DMS 273 (cell line): Measurements from ENCODE around the gene DISP1.

ENCODE experiments used
- DNase-seq: peaks from one replicate; lab custom pipeline; 2025; ENCODE audit not compliant: unreplicated experiment; lab: John Stamatoyannopoulos, UW

DISP1 gene, protein sequence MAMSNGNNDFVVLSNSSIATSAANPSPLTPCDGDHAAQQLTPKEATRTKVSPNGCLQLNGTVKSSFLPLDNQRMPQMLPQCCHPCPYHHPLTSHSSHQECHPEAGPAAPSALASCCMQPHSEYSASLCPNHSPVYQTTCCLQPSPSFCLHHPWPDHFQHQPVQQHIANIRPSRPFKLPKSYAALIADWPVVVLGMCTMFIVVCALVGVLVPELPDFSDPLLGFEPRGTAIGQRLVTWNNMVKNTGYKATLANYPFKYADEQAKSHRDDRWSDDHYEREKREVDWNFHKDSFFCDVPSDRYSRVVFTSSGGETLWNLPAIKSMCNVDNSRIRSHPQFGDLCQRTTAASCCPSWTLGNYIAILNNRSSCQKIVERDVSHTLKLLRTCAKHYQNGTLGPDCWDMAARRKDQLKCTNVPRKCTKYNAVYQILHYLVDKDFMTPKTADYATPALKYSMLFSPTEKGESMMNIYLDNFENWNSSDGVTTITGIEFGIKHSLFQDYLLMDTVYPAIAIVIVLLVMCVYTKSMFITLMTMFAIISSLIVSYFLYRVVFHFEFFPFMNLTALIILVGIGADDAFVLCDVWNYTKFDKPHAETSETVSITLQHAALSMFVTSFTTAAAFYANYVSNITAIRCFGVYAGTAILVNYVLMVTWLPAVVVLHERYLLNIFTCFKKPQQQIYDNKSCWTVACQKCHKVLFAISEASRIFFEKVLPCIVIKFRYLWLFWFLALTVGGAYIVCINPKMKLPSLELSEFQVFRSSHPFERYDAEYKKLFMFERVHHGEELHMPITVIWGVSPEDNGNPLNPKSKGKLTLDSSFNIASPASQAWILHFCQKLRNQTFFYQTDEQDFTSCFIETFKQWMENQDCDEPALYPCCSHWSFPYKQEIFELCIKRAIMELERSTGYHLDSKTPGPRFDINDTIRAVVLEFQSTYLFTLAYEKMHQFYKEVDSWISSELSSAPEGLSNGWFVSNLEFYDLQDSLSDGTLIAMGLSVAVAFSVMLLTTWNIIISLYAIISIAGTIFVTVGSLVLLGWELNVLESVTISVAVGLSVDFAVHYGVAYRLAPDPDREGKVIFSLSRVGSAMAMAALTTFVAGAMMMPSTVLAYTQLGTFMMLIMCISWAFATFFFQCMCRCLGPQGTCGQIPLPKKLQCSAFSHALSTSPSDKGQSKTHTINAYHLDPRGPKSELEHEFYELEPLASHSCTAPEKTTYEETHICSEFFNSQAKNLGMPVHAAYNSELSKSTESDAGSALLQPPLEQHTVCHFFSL (N-terminal part only)

DNA sequence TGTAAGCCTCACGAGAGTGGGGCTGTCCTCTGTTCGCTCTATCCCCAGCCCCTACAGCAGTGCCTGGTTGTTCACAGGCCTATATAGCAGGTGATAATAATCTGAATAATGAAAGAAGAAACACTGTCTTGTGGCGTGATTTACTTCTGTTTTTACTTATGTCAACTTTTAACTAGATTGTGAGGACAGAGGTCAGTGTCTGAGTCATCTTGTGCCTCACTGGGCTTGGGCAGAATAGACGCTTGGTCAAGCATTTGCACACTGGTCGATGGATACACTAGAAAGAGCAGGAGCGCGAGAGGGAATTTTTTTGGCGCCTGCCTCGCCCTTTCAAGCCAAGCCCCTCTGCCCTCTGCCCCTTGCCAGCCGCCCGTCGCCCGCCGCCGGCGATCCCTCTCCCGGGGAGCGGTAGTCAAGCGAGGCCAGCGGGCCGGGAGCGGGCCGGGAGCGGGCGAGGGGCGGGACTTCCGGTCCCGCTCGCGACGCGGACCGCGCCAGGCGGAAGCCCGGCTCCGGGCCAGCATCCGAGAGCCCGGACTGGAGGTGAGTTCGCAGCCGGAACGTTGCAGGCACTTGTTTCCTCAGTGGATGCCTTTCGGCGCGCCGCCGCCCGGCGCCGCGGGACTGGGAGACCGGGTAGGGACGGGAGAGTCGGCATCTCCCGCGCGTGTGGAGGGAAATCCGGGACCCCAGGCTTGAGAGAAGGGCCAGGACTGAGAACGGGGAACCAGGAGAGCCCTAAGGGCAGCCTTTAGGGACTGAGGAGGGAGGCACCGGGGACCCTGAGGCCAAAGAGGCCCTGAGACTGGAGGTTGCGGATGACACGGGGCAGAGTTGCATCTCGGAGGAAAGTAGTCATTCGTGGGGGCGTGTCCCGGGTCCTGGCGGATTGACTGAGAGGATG is at the start of gene DISP1:
DISP1 (plus strand) TSS at position 504 of the 904 bp plus-strand sequence. CDS start 127,785 bp downstream, outside the sequence.
- peak; percentile 96 for DNase-seq

DNA sequence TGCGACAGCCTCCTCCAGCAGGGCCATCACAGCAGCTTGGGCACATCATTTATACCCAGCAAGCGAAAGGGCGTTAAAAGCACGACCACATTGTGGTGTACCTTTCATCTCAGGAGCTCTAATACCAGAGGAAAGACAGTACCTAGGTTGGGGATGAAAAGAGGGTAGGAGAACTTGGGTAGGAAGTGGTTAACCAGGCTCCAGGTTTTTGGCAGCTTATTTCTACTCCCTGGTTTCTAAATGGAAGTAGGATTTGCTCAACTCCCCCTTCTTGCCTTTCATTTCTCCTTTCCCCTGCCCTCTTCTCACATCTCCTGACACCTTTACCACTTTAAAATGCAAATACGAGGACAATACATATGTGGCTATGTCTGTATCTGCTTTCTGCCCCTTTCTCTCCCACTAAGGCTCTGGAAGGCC is 47.7 kb upstream of the DISP1 start:
- DNase-seq, result no peak

DNA sequence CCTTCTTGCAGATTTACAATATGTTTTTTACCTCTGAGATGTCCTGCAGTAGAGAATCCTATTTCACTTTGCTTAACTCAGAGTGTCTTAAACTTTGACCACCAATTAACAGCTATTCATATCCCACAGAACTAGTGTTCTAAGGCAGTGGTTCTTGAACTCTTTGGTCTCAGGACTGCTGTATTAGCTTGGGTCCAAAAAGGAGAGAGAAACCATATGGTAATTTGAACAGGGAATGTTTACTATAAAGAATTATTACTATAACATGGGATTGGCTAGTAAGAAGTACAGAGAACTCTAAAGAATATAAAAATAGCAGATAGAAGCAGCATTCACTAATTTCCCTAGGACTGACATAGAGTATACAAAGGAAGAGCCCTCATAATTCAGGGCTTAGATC is 46.2 kb upstream of the DISP1 start:
- no peak for DNase-seq

DNA sequence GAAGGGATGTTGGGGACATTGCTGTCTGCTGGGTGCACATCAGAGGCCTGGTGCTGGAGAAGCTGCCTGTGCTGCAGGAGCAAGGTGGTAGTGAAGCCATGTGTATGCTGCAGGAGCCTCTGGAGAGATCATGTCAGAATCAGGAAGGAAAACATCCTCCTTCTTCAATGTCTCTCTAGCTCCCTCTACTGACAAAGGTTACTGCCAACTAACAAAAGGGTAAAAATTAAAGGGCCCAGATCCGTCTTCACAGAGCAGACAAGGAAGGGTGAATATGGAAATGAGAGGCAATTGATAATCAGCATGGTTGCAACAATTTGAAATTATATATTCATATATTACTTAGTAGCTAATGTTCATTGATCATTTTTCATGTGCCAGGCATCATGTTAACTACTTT is 45.7 kb upstream of the DISP1 start:
- DNase-seq, result peak; percentile 49

DNA sequence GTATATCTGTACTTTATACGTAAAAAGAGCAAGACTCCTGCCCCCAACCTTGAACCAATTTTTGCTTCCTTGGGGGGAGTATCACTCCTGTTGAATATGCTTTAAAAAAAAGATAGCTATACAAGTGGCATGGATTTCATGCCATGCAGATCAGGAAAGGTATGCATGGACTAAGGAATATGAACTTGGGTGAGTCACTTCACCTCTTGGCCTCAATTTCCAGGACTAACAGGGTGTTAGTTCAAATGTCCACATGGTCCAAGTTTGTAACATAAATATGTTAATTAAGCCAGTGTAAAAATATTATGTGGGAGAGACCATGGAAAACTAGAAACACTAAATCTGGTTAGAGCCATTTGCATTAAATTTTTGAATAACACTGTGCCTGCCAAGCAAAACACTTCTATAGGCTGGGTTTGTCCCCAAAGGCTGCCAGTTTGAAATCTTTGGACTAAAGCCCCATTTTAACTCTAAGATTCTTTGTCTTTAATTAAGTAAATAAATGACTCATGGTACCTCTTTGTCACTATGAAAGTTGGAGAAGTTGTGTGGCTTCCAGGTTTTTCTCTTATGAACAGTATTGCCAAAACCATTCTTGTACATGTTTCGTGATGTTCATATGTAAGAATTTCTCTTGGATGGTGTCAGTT is 44.7 kb upstream of the DISP1 start:
- DNase-seq, result no peak

DNA sequence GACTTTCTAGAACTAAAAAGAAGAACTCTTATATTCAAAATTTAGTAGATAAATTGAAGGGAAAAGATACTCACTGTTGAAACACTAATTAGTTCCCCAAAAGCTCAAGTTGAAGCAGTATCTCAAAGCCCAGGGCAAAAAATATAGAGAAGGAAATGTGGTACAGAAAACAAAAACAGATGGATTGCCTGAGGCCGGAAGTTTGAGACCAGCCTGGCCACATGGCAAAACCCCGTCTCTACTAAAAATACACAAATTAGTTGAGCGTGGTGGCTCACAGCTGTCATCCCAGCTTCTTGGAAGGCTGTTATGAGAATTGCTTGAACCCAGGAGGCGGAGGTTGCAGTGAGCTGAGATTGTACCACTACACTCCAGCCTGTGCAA is 41.9 kb upstream of the DISP1 start:
- peak; percentile 87 for DNase-seq

DNA sequence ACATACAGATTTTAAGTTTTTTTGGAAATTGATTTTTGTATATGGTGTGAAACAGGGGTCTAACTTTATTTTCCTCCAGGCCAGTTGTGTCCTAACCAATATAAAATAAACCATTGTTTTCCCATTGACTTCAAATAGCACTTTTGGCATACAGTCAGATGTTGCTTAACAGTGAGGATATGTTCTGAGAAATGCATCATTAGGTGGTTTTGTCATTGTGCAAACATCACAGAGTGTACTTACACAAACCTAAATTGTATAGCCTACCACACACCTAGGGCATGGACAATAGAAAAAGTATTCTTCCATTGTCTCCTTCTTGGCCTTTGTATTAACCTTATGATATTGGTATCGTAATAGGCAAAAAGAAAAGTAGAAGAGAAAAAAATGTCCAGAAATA is 37.4 kb upstream of the DISP1 start:
- no peak for DNase-seq

DNA sequence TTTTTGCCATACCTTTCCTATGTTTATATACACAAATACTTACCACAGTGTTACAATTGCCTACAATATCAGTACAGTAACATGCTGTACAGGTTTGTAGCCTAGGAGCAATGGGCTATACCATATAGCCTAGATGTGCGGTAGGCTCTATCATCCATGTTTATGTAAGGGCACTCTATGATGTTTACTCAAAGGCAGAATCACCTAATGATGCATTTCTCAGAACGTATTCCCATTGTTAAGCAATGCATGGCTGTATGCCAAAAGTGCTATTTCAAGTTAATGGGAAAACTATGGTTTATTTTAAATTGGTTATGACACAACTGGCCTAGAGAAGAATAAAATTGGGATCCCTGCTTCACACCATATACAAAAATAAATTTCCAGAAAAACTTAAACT is 36.9 kb upstream of the DISP1 start:
- no peak for DNase-seq

DNA sequence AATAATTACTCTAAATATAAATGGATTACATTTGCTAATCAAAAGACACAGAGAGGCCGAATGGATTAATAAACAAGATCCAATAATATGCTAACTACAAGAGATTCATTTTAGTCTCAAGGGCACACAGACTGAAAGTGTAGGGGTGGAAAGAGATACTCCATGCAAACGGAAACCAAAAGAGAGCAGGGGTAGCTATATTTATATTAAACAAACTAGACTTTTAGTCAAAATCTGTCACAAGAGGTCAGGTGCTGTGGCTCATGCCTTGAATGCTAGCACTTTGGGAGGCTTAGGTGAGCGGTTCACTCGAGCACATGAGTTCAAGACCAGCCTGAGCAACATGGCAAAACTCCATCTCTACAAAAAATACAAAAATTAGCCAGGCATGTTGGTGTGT is 33.6 kb upstream of the DISP1 start:
- no peak for DNase-seq

DNA sequence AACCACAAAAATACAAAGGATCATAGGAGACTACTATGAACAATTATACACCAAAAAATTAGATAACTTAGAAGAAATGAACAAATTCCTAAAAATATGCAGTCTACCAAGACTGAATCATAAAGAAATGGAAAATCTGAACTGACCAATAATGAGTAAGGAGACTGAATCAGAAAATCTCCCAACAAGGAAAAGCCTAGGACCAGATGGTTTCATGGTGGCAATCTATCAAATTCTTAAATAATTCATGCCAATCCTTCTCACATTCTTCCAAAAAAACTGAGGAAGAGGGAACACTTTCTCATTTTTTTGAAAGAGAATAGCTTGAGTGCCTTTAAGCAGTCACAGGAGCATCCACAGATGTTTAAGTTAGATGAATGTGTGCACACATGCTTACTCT is 31.8 kb upstream of the DISP1 start:
- no peak for DNase-seq

DNA sequence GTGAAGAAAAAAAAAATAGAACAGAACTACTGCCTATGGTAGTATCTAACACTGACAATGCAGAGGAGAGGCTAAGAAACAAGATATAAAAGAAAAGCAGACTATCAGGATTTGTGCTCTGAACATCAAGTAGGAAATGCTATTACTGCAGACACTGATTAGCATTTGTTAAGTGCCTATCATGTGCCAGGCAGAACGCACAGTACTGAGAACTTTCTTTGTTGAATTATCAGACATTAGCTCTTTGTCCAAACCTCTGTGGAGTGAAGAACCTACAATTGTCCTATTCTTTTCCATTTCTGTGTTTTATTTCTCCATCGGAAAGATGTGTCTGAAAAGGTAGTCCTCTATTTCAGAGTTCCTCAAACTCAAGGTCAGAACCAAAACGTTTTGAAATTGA is 30.5 kb upstream of the DISP1 start:
- DNase-seq, result no peak

DNA sequence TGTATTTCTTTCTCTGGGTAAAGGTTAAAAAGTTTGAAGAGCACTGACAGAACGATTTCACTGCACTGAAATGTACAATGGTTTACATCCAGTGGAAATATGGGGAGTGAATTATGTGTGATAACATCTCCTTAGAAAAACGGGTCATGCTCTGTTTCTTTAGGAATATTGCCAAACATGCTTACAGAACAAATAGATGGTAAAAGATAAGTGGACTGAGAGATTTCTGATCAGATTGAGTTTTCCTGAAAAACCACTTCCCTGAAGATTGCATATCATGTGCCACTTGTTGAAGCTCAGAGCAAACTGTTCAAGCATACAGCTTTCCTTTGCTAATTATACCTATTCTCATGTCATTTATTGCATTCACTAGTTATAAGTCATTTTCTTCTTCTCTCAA is 29.9 kb upstream of the DISP1 start:
- DNase-seq, result no peak

DNA sequence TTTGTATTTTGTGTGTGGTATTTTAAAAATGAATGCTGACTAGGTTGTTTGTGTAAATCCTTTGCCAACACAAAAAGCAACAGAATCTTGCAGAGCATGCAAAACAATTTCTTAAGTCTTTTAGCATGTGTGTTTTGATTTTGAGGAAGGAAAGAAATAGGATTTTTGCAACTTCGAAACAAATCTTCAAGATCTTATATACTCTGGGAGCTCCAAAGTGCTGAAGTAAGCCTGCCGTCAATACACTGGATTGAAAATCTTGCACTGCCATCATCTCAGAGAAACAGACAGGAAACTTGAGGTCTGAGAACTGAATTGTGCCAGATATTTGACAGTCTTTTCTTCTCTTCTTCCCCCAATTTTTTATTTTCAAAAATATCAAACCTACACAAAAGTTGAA is 29.3 kb upstream of the DISP1 start:
- DNase-seq, result no peak

DNA sequence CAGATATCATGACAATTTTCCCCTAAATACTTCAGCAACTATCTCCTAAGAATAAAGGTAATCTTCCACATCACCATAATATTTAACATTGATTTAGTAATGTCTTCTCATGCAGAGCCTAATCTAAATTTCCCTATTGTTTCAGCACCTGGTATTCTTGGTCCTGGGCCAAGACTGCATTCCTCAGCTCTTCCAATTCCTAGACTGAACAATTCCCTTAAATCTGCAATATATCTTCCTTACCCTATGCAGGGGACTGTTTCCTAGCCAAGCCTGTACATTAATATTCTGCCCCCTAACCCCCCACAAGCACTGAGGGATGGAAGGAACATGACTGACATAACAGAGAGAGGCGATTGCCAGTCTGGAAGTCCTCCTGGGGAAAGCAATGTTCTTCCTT is 28.7 kb upstream of the DISP1 start:
- peak; percentile 26 for DNase-seq

DNA sequence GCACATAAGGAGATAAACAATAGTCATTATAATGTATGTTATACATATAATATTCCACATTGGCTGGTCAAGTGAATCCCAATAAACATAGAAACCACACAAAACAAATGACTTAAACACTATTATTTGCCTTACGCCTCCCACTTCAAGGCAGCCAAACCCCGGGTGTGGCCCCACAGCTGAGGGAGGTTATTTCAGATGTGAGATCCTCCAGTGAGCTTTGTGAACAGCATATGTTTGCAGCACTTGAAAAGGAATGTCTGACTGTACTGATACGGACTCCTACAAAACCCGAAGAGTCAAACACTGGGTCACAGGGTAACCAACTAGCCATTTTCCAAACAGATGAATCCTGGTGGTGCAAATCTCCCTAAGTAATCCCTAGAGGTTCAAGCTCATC is 27.1 kb upstream of the DISP1 start:
- no peak for DNase-seq

DNA sequence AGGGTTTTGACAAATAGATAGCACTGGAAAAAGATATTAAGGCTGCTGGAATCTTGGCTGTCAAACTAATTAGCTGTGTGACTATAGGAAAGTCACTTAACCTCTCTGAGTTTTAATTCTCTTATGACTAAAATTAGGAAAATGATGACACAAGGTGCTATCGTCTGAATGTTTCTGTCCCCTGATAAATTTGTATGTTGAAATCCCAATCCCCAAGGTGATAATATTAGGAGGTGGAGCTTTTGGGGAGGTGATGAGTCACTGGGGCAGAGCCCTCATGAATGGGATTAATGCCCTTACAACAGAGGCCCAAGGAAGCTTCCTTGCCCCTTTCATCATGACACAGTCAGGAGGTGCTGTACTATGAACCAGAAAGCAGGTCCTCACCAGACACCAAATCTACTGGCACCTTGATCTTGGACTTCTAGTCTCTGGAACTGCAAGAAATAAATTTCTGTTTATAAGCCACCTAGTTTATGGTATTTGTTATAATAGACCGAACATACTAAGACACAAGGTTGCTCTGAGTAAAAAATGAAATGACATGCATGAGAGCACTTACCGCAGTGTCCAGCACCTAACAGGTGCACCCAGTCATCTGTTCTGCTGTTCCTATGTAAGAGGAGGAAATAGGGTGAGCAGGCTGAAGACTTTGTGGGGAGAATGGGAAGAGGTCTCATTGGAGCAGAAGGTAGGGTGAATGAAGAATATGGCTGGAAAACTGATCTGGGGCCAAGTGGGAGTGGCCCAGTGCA is 26.3 kb upstream of the DISP1 start:
- DNase-seq, result no peak

DNA sequence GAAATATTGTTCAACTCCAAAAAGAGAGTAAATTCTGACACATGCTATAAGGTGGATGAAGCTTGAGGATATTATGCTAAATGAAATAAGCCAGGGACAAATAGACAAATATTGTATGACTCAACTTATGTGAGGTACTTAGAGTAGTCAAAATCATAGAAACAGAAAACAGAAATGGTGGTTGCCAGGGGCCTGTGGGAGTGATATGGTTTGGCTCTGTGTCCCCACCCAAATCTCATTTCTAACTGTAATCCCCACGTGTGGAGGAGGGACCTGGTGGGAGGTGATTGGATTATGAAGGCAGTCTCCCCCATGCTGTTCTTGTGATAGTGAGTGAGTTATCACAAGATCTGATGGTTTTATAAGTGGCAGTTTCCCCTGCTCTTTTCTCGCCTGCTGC is 24.7 kb upstream of the DISP1 start:
- DNase-seq, result no peak

DNA sequence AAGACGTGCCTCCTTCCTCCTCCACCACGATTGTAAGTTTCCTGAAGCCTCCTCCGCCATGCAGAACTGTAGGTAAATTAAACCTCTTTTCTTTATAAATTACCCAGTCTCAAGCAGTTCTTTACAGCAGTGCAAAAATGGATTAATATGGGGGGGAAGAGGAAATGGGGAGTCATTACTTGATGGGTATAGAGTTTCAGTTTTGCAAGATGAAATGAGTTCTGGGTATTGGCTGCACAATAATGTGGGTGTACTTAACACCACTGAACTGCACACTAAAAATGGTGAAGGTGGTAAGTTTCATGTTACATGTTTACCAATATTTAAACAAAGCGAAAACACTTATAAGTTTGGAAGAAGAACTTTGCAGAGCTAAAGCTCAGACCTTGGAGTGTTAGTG is 24.3 kb upstream of the DISP1 start:
- no peak for DNase-seq

DNA sequence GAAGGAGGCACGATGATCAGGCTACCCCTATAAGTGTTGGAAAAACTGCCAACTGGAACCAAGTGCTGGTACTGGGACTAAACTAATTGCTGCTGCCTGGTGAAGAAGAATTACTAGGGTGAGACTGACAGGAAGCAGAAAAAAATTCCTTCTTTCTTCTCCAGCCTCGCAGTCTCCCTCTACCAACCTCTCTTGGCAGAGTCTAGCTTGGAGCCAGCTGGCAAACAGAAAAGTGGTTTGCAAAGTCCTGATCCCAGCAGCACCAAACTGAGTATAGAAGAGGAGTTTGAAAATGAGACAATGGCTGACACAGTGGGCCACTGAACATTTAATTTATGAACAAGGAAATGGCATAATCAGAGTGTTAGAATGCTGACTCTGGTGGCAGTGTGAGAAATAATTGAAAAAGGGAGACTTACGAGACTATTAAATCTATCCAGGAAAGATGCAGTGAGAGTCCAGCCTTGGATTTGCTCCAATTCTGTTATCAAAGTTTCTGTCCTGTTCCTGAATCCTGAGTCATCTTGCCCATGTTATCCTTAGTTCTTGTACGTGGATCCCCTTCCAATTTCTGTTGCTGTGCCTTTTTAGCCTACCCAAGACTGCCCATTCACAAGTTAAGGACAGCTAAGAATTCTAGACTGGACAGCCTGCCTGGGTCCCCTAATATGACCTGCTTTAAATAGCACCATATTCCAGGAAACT is 23.7 kb upstream of the DISP1 start:
- DNase-seq, result peak; percentile 34
